OCI-M2 (cell line): Measurements from ENCODE around the gene PGM1.
"Not testable (repeated sequence)": the region's sequence is repeated elsewhere in the genome, so short reads cannot be mapped to it uniquely, and the experiment has no call there.

Source experiments
- DNase-seq: peaks from one replicate; lab custom pipeline; 2025; ENCODE audit not compliant: unreplicated experiment; lab: John Stamatoyannopoulos, UW

The PGM1 gene

DNA sequence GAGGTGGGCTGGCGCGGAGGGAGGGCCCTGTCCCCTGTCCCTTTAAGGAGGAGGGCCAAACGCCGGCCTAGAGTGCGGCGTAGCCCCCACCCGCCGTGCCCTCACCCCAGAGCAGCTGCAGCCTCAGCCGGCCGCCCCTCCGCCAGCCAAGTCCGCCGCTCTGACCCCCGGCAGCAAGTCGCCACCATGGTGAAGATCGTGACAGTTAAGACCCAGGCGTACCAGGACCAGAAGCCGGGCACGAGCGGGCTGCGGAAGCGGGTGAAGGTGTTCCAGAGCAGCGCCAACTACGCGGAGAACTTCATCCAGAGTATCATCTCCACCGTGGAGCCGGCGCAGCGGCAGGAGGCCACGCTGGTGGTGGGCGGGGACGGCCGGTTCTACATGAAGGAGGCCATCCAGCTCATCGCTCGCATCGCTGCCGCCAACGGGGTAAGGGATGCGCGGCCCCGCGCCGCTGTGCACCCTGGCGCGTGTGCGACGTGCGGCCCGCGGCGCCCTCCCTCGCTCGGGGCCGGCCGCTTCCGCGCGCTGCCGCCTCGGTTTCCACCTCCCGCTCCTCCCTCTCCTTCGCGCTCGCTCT, at the start of gene PGM1:
TSS of gene PGM1 (plus strand) at position 109 of the 583 bp plus-strand sequence. CDS start at position 187, 78 bp downstream.
- DNase-seq = no peak

DNA sequence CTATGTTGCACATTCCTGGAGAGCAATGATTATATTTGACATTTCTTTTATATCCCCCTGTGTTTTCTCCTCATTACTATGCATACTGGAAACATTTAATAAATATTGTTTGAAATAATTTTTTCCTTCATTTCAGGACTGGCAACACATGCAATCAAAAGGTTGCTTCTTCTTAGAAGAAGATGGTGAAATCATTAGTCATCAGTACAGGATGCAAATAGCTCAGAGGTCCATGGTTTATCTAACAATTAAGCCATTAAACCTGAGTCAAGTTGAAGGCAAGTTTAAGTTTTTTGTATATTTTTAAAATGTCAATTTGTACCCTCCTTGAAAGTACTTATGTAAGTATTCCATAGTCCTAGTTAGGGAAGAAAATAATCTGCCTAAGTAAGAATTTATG, 47.4 kb upstream of the PGM1 start:
- no peak for DNase-seq

DNA sequence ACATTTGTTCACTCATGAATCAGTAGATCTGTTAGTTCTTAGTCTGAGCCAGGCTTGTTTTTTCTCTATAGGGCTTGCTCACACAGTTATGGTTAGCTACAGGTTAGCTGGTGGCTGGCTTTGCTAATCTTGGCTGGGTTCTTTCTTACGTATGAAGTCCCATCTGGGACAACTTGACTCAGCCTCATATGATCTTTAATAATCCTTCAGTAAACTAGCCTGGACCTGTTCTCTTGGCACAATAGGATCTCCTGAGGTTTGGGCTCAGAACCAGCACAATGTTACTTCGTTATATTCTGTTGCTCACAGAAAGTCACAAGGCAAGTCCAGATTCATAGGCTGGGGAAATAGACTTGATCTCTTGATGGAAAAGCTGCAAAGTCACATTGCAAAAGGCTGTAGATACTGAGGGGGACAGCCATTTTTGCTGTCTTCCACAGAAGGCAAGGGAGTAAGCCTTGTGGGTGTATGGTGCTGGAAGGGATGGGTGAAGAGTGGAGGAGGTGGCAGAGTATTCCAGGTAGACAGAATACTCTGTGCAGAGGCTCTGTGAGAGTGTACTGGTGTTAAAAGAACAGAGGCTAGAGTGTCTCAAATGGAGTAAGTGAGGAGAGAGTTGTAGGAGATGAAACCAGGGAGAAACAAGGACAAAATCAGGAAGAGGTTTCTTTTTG, 45.5 kb upstream of the PGM1 start:
- DNase-seq = no peak

DNA sequence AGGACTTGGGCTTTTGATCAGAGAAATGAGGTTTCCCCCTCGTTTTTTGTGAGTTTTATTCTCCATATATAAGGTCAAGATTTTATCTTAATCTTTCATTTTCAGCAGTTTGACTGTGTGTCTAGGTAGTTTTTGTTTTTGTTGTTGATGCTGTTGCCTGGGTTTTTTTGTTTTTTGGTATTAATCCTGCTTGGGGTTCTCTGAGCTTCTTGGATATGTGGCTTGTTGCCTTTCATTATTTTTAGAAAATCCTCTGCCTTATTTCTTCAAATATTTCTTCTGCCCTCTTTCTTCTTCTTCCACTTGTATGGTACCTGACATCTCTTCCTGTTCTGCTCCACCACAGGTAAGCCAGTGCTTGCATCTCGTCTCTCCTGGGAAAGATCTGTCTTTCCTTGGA, 44.9 kb upstream of the PGM1 start:
- DNase-seq = no peak

DNA sequence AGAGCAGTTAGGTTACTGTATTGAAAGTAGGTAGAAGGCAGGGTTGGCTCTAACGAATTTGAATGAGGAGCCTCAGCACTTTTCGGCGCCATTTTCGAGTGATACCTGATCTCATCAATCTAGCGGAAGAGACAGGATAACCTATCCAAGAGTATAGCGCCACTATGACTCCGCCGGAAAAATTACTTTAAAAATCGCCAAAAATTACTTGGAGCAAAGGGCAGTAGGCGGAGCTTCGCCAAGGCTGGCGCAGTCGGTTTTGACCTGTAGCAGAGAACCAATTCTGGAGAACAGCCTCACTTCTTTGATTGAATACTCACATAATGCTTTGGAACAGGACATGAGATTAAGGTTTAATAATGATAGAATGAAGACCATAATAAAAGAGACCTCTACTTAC, 44.3 kb upstream of the PGM1 start:
- no peak for DNase-seq

DNA sequence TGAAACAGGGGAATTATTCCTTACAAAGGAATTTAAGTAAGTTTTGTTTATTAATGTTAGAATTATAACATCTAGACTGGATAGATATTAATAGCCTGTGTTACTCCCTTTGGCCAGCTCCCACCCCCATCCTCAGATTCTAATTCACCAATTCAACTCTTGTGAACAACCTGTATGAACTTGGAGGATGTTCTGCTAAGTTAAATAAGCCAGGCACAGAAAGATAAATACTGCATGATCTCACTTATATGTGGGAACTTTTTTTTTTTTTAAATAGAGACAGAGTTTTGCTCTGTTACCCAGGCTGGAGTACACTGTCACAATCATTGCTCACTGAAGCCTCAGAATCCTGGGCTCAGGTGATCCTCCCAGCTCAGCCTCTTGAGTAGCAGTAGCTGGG, 37.7 kb upstream of the PGM1 start:
- DNase-seq = no peak

DNA sequence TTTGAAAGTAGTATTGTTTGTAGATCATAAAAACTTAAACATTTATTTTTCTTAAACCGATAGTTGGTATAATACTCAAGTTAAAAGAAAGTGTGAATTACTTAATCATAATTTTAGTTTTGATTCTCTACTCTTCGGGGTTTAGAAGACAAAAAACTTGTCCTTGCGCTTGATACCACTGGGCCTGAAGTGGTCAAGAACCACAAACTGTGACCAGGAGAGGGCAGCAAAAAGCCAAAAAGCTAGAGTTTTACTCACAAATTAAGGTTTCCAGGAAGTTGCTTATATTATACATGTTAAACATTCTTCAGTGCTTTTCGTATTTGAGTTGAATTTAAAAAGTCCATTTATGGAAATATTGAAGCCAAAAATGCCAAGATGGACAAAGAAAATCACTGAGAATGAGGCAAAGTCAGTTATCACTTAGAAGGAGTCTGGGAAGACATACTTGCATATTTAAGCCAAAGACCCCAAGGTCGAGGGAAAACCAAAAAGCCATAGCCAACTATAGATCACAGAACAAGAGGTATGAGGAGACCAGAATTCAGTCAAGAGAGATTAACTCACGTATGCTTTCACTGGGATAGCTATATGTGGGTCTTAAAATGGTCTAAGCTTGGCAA, 35.7 kb upstream of the PGM1 start:
- peak; percentile 13 for DNase-seq

DNA sequence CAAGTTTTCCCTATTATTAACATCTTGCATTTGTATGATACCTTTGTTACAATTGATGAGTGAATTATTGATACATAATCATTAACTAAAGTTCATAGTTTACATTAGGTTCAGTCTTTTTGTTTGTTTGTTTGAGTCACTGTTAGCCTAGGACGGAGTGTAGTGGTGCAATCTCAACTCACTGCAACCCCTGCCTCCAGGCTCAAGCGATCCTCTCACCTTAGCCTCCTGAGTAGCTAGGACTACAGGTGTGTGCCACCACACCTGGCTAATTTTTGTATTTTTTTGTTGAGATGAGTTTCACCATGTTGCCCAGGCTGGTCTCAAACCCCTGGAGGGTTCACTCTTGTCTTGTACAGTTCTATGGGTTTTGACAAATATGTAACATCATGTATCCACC, 33.9 kb upstream of the PGM1 start:
- no peak for DNase-seq

DNA sequence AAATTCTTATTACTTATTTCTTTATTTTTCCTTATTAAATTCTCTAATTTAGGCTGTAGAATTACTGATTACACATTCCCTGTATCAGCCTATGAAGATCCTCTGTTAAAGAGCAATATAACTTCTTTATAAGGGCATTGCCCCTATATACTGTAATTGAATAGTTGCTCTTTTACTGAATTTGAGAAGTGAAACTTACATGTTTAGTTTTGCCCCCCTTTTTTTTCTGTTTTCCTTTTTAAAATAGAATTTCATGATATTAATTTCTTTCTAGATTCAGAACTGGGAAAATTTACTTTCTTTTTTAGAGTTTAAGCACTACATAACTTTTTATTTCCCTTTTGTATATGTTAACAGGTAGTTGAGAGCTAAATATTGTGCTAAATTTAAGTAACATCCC, 29.5 kb upstream of the PGM1 start:
- no peak for DNase-seq

DNA sequence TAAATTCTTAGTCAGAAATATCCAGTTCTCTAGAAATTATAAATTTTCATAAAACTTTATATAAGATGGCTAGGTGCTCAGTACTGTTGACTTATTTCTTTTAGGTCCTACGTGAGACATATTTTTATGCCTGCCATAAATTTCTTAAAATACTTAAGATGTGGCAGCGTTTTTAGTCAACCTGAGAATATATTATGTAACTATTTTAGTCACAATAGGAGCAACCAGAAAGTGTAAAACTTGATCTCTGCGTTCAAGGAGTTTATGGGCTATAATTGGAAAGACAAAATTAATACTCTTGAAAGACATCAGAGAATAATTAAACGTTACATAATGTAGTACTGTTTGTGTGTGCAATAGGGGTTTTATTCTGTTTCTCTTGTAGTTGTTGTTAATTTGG, 24.1 kb upstream of the PGM1 start:
- DNase-seq = no peak

DNA sequence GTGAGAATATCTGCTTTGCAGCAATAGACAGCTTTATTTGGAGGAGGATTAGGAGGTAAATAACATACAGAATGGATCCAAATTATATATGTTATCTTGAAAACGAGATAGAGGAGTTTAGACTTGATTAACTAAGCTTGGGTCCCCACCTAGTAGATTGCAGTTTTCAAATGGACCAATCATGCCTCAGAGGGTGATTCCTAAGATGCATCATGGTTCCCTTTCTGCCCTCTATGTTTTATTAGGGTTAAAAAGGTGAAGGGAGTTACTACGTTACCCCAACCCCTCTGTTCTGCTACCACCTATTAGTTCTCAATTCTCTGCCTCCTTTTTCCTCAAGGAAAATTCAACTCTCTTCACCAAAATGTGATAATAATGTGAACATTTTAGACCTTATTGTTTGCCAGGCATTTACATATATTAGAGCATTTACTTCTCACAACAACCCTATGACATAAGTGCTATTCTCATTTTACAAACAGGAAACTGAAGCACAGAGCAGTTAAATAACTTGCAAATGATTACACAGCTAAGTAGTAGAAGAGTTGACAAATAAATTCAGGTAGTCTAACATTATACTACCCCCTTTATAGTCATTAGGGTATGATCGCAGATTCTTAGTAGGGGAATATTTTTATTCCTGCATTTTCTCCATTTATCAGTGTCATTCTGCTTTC, 23.4 kb upstream of the PGM1 start:
- no peak for DNase-seq

DNA sequence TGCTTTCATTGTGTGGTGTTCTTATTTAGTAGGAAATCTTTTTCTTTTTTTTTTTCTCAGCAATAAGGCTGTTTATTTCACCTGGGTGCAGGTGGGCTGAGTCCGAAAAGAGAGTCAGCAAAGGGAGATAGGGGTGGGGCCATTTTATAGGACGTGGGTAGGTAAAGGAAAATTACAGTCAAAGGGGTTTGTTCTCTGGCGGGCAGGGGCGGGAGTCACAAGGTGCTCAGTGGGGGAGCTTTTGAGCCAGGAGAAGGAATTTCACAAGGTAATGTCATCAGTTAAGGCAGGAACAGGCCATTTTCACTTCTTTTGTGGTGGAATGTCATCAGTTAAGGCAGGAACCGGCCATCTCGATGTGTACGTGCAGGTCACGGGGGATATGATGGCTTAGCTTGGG, 20.5 kb upstream of the PGM1 start:
- DNase-seq = not testable (repeated sequence)

DNA sequence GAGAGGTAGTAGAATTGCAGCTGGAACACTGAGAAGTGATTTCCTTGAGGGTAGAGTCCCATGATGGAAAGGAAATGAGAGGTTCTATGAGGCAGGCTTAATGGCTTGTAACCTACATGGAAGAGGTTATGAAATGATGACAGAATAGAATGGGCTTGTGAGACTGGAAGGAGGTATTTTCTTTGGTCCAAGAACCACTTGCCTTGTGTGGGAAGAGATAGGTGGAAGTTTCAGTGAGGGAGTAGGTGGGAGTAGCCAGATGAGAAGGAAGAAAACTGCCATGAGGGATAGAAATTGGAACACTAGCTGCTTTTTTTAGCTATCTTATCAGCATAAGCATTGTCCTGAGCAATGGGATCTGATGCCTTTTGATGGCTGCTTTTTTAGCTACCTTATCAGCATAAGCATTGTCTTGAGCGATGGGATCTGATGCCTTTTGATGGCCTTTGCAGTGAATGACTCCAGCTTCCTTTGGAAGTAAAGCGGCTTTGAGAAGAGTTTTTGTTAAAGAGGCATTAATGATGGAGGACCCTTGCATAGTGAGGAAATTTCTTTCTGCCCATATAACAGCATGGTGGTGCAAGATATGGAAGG, 18.9 kb upstream of the PGM1 start:
- not testable (repeated sequence) for DNase-seq

DNA sequence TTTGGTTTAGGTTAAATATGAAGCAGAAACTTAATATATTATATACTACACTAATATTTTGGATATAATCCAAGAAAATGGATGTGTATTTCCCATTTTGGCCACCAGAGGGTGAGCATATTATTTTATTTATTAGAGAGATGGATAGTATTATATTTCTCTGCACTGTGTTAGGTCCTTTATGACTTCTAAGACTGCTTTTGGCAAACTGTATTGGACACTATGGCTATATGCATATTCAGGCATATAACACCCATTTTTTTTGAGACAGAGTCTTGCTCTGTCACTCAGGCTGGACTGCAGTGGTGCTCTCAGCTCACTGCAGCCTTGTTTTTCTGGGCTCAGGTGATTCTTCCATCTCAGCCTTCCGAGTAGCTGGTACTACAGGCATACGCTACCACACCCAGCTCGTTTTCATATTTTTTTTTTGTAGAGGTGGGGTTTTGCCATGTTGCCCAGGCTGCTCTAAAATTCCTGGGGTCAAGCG, 17.8 kb upstream of the PGM1 start:
- no peak for DNase-seq

DNA sequence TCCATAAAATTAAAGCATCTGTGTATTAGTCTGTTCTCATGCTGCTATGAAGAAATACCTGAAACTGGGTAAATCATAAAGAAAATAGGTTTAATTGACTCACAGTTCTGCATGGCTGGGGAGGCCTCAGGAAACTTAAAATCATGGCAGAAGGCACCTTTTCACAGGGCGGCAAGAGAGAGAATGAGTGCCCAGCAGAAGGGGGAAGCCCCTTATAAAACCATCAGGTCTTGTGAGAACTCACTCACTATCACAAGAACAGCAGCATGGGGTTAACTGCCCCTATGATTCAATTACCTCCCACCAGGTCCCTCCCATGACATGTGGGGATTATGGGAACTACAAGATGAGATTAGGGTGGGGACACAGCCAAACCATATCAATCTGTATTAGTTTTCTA, 6.9 kb upstream of the PGM1 start:
- not testable (repeated sequence) for DNase-seq

DNA sequence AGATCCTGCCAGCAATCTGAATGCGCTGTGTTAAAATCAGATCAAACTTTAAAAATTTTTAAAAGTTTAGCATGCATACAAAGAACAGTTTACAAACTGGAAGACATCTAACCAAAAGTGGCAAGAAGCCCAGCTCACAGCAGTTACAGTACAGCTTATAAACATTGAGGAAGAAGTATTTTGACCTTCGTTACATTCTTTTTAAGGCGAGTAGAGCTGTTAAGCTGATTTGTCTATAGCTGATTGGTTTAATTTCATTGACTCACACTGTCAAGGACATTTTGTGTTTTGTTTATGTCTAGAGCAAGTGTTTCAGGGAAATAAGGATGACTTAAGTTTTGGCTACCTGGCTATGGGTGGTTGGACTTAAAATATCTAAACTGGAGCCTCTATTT, 3.0 kb upstream of the PGM1 start:
- no peak for DNase-seq

DNA sequence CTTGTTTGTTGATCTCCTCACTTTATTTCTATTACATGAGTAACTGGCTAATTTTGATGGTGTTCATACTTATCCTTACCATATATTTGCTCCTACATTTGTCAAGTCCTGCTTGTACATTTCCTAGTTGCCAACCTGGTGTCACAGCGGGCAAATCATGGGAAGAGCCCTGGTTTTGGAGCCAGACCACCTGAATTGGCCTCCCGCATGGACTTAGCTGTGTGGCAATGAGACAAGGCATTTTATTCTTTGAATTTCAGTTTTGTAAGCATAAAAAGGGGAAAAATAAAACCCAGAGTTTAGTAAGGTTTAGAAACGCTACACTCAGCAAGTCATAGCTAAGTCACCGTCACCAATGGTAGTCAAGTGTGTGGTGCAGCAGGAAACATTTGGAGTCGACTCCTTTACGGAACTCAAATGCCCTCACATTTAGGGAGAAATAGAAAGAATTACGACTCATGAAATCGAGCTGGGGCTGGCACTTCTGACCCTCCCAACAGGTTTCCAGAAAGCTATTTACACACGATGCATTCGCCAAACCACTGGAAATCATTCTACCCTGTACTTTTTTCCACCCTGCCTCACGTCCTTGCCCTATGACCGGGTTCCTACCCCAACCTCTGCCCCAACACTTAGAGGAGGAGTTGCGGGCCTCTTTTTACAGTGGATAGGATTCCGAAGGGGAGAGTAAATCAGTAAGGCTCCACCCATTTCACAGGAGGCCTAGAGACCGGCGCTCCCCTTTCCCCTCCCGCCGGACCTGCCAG, 492 bp upstream of the PGM1 start:
- DNase-seq = no peak

DNA sequence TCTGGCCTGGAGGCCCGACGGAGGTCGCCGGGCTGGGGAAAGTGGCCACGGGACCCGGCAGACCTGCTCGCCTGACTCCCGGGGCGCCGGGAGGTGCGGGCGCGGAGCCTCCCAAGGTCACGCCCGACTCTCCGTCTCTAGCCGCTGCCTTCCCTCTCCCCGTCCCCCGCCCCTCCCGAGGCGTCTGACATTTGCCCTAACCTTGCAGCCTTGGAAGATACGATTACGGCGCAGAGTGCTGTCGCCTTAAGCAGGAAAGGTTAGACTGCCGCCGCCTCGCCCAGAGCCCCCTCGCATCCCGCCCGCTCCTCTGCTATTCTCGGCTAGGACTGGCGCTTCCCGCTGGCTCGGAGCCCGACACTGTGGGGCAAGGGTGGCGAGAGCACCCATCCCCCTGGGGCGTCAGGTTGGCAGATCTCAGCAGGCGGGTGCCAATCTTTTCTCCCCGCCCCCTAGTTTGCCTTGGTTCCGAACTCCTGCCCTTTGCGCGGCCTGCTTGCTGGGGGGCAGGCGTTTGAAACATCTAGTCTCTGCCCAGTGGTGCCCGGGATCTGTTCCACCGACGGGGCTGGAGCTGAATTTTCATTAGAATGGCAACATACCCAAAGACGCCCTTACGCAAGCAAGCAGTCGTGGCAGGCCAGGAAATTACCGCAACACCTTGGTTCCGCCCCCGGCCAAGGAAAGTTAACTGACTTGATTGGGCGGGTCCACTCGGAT, 835 bp downstream of the PGM1 start:
- no peak for DNase-seq

DNA sequence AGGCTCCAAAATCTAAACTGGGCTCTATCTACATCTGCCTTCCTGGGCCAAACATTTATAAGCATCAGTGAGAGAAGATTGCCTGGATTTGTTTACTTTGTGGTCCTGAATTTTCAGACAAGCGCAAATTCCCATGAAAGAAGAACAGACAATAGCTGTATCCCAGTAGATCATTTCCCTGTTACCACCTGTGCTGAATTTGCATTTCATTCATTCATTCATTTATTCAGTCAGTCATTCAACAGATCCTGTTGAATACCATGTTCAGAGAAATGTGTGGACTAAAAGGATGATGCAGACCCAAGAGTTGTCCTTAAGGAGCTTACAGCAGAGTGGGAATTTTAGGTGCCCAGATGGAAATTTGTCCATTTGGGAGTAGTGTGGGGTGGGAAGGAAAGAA, 2.2 kb downstream of the PGM1 start:
- DNase-seq = no peak

DNA sequence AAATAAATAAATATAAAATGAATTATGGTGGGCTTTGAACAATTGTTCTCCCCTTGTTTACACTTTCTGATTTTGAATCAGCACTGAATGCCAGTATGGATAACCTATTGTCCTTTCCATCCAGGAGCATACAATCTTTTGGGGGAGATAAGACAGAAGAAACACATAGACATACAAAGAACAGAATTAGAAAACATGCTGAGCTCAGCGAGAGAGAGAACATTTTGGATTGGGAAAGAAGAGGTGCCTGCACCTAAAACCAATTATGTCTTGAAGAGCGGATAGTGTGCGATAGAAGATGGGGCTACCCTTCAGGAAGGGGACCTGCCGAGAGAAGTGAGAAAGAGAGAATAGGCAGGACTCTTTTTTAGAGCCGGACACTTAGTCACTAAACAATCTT, 6.6 kb downstream of the PGM1 start:
- no peak for DNase-seq
